CD4-positive, alpha-beta T cell treated with Interleukin-6 at 100 ng/mL for 8 hours (primary cell): ENCODE measurements around the gene RTF1.
"Not testable (repeated sequence)": the region's sequence is repeated elsewhere in the genome, so short reads cannot be mapped to it uniquely, and the experiment has no call there.

ENCODE experiments used
- DNase-seq: peaks from one replicate; pipeline ENCODE4 v3.0.0-alpha.2; 2020; ENCODE audit warnings: mixed read lengths, low spot score

Gene RTF1

GRCh38 chr15:41437448-41437847 is 20.6 kb downstream of the RTF1 start:
- DNase-seq = no peak

- no peak for DNase-seq
These were observed 21.3 kb downstream of the RTF1 start for GRCh38 chr15:41438206-41438605.

DNA sequence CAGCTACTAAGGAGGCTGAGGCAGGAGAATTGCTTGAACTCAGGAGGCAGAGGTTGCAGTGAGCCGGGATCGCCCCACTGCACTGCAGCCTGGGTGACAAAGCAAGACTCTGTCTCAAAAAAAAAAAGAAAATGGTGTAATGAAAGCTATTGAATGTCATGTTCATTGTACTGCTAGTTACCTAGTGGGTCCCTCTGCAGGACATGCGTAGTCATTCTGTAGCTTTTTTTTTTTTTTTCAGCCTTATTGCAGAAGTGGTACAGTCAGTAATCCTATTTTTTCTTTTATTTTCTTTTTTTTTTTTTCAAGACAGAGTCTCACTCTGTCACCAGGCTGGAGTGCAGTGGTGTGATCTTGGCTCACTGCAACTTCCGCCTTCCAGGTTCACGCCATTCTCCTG is 21.9 kb downstream of the RTF1 start:
- not testable (repeated sequence) for DNase-seq

DNA sequence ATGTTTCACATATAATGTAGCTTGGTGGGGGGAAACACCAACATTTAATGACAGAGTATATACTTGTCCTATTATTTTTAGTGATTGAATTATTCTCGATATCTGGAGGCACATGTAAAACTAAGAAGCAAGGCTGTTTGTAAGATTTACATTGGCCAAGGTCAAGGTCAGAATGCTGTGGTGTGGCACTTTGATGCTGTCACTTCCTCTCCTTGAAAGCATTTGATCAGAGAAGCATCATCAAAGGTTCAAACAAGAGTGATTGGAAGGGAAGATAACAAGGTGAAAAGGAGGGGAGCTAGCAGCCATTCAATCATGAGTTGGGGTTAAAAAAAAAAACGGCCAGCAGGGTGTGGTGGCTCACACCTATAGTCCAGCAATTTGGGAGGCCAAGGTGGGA is 26.4 kb downstream of the RTF1 start:
- no peak for DNase-seq

GRCh38 chr15:41445399-41445798 is 28.5 kb downstream of the RTF1 start:
- no peak for DNase-seq

- DNase-seq = no peak
These were observed 45.3 kb downstream of the RTF1 start for GRCh38 chr15:41462084-41462795.

- no peak for DNase-seq
These were observed 48.1 kb downstream of the RTF1 start for GRCh38 chr15:41464889-41465580.

DNA sequence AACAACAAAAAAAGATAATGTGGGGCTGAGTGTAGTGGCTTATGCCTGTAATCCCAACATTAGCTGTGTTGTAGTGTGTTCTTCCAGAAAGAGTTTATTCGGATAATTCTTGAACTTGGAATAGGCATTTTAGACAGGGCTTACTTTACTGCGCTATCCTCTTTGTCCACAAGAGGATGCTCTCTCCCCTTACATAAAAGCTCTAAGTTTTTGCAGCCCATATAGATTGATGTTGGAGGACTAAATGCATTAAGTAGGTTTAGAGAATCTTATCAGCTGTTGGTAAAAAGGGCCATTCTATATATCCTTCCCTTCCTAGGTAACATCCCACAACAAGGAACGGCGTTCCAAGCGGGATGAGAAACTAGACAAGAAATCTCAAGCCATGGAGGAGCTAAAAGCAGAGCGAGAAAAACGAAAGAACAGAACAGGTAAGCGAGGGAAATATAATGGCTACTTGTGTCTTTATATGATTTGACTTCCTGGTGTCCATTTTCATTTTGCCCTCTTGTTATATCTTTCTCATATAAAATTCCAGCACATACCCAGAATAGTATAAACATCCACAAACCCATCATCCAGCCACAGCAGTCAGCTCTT is 49.0 kb downstream of the RTF1 start:
- peak; percentile 24 for DNase-seq

DNA sequence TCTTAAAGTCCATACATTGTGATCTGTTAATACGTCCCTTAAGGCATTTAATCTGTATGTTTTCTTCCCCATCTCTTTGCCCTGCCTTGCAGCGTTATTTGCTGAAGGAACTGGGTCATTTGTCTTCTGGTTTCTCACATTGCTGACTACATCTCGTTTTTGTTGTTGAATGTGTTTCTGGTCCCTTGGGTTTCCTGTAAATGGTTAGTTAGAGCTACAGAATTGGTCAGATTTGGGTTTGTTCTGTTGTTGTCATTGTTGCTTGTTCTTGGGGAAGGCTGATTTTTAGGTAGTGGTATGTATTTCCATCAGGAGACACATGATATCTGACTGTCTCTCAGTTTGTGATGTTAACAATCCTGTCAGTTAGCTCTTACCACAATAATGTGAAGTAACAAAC is 49.8 kb downstream of the RTF1 start:
- DNase-seq = no peak

DNA sequence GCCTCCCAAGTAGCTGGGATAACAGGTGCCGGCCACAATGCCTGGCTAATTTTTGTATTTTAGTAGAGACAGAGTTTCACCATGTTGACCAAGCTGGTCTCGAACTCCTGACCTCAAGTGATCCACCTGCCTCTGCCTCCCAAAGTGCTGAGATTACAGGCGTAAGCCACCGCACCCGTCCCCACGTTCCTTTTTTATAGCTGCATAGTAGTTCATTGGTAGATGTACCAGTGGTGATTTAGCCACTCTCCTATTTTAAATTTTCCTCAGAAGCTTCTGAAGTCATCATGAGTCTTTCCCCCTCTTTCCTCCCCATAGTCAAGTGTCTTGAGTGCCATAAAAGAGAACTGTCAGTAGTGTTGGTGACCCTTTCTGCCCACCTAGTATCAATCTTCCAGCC is 52.7 kb downstream of the RTF1 start:
- DNase-seq = not testable (repeated sequence)

DNA sequence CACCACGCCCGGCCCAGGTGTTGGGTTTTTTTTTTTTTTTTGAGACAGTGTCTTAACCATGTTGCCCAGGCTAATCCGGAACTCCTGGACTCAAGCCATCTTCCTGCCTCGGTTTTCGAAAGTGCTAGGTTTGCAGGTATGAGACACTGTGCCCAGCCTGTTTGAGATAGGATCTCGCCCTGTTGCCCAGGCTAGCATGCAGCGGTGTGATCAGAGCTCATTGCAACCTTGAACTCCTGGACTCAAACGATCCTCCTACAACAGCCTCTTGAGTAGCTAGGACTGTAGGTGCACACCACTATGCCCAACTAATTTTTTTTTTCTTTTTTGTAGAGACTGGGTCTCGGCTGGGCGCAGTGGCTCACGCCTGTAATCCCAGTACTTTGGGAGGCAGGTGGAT is 56.5 kb downstream of the RTF1 start:
- DNase-seq = no peak

GRCh38 chr15:41474436-41474835 is 57.5 kb downstream of the RTF1 start:
- DNase-seq = no peak

DNA sequence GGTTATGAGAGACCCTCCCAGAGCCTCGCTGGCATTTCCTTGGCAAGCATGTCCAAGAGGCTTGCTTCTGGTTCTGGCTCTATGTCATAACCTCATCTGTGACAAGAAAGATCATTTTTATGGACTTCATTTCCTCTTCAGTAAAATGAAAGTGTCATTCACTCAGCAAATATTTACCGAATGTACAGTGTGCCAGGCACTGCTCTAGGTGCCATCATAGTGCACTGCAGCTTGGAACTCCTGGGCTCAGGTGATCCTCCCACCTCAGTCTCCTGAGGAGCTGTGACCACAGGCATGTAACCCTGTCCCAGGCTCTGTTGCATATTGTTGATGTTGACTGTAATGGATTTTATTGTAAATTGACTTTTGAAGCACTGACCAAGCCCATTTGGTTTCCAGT is 58.0 kb downstream of the RTF1 start:
- DNase-seq = no peak

- no peak for DNase-seq
These were observed 59.6 kb downstream of the RTF1 start for GRCh38 chr15:41476416-41477048.

DNA sequence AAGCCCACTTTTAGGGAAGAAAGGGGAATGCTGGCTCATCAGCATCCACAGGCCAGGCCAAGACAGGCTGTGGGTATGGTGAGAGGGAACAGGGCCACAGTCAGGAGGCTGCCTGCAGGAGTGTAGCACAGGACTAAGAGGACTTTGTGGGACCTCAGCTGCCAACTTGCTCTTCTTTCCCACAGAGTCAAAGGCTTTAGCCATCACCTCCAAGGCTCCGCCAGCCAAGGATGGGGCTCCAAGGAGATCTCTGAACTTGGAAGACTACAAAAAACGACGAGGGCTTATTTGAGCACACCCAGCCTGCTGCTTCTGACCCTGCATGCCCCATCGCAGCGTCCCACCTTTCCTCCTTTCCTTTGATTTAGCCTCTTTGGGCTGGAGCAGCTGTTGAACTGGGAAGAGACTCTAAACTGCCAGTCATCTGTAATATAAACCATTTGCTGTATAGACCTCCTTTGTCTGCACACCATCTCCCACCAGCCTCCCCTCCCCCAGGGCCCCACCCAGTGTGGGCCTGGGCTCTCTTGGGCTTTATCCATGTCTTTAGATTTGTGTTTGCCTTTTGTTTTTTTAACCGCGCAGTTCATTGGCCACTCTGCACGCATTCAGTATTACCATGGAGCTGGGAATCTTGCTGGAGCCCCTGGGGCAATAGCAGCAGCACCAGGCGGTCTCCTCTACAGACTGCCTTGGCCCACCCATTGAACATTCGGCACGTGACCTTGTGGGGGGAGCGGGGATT is 63.7 kb downstream of the RTF1 start:
- DNase-seq = no peak

DNA sequence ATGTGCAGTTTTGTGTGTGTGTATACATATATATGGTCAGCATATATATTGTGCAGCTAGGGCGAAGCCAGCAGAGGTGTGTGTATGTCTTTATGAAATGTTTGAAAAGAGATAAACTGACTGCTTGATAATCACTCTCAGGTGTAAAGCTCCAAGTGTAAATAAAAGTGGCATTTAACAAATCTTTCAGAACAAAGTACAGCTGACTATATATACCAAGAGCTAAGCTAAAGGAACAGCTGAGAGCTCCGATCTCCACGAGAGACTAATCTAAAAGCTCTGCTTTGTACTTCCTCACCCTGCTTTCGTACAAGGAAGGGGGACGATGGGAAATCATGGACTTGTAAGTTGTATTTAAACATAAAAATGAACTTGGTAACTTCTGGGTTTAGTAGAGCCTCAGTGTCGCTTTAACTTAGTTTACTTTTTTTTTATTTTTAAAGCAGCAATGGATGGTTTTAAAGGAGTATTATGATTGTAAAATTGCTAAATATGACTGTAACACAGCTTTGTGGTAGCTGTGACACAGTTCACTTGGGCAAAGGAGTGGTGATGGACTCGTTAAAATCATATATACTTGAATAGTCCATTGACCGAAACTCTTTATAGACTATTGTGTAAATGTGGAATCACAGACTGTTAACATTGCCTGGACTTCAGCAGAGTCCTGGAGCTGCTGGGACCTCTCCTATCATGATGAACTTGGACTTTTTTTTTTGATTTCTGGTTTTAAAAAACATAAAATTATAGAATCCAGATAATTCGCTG is 65.4 kb downstream of the RTF1 start:
- no peak for DNase-seq

GRCh38 chr15:41483115-41483514 is 66.2 kb downstream of the RTF1 start:
- peak; percentile 31 for DNase-seq

DNA sequence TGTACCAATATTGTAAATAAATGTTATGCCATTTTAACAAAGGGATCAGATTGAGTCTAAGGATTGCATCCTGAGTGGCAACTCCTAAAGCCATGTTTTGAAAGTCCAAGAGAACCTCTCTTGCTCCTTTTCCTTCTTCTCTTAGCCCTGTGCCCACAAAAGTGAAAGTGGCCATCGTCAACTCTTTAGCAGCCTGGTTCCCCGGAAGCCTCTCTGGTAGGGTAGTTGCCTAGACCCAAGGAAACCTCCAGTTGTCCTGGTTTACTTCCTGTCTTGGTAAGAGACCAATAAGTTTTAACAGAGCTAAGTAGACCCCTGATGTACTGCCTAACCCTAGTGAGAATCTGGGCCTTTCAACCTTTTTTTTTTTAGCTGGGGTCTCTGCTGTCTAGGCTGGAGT is 66.6 kb downstream of the RTF1 start:
- DNase-seq = peak; percentile 31

- DNase-seq = no peak
These were observed 68.2 kb downstream of the RTF1 start for GRCh38 chr15:41484937-41485625.

- no peak for DNase-seq
These were observed 69.4 kb downstream of the RTF1 start for GRCh38 chr15:41486286-41486685.

DNA sequence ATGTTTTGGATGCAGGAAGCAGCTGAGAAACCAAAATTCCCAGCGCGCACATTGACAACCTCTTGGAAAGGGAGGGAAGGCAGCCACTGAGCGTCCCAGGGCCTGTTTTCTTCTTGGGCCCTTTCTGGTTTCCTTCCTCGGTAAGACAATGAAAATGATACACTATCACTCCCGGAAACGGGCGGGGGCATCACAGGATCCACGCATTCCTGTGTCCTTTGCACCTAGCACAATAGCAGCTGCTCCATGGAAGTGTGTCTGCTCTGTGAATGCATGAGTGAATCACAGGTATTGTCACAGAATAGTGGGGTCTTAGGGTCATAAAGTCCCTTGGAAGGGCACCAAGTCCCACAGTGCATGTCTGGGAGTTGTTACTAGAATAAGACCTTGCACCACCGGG is 70.5 kb downstream of the RTF1 start:
- no peak for DNase-seq
